NCI-H510A (cell line): ENCODE results near the gene ANXA2.

Experiments used
- DNase-seq: peaks from one replicate; lab custom pipeline; 2025; lab: John Stamatoyannopoulos, UW

Gene ANXA2

DNA sequence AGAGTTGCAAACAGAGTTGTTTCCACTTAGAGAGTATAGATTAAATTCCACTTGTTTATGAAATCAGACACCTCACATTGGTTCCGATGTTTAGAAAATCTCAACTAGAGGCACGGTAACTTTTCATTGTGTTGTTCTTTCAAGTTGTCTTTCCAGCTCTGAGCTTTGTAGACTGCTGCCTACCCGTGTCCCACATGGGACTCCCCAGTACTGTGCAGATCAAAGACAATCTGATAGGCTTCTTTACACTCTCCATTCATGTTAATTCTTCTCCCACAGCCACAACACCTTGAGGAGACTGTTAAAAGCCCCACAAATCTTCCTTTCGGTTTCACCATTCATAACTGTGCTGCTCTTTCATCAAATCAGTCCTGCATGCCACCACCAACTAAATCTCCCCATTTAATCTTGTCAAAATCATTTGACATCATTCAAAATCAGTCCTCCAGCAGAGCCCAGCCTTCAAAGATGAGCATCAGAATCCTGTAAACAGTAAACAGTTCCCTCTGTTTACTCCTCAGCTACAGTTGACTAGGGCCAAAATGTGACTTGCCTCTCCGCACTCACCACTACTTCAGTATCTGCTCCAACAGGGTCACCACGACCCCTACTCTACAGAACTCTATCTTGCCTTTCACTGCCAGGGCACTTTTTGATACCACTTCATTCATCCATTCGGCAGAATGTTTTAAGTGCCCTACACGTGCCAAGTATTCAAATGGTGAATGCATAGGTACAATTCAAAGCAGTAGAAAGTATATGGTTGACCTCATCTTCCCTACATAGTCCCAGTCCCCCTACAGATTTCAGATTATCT, 8.3 kb downstream of the ANXA2 start:
- DNase-seq: no peak

- no peak for DNase-seq
Observed at GRCh38 chr15:60387321-60387720, 10.5 kb downstream of the ANXA2 start.

- DNase-seq: no peak
Observed at GRCh38 chr15:60386615-60387014, 11.2 kb downstream of the ANXA2 start.

DNA sequence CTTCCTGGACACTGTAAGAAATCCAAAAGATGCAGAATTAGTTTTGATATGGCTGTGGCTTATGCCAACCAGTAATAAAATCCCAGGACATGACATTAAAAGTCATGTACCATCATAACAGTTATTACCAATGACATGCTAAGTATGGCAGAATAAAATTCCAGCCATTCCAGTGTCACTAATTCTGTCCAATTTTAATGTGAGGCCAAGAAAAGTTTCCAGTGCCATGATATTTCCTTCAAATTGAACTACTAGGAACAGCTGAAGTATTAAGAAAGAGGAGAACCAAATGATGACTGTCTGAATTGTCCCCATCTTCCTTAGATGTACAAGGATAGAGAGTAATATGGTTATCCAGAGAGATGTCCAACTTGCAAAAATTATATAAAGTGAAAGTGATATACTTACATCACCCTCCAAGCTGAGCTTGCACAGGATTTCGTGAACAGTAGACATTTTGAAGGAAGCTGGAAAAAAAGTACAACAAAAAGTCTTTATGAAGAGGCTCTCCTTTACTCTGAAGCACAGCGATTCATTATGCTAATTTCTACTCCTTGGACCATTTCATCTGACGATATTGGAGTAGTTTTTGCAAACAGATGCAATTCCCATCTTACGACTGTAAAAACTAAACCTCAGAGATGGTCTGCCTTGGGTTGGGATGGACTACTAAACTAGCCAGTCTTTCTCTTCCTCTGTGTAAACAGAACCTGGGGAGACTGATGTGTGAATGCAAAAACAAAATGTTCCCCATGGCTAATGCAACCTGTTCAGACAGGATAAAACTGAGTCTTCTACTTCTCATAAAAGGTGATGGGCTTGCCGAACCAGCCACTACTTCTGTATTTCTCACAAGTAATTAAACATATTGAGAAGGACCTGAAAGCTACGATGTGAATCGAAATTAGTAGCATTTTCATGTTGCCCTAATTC, 11.9 kb downstream of the ANXA2 start:
- no peak for DNase-seq

DNA sequence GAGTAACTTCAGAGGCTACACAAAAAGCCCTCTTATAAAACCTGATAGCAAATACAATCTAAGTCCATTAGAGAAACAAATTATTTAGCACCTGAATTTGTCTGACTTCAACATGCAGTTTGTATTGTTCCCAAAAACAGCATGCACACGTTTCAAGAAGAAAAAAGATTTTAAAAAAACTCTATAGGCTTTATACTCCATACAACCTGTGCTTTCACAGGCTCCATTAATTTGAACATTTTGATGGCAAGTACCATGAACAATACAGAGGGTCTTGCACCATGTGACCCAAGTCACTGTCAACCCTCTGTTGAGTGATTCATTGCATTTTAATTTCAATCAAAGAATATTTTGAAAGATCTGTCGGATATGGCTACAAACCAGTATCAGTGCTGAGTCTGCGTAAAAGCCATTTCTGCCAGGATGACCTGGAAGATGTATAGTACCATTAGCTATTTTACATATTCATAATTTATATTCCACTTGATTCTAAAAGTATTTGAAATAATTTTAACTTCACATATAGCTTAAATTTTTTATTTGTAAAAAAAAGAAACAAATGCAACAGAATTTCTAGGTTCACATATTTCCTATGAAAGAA, 13.2 kb downstream of the ANXA2 start:
- DNase-seq: no peak

GRCh38 chr15:60384053-60384452, 13.7 kb downstream of the ANXA2 start:
- DNase-seq: no peak

GRCh38 chr15:60382773-60383674, 14.8 kb downstream of the ANXA2 start:
- DNase-seq: no peak

GRCh38 chr15:60381148-60381788, 16.5 kb downstream of the ANXA2 start:
- no peak for DNase-seq

GRCh38 chr15:60379525-60380274, 18.1 kb downstream of the ANXA2 start:
- no peak for DNase-seq

GRCh38 chr15:60379185-60379524, 18.6 kb downstream of the ANXA2 start:
- no peak for DNase-seq

- peak; percentile 42 for DNase-seq
Observed at GRCh38 chr15:60376677-60377095, 21.1 kb downstream of the ANXA2 start.

GRCh38 chr15:60375306-60375705, 22.5 kb downstream of the ANXA2 start:
- no peak for DNase-seq

DNA sequence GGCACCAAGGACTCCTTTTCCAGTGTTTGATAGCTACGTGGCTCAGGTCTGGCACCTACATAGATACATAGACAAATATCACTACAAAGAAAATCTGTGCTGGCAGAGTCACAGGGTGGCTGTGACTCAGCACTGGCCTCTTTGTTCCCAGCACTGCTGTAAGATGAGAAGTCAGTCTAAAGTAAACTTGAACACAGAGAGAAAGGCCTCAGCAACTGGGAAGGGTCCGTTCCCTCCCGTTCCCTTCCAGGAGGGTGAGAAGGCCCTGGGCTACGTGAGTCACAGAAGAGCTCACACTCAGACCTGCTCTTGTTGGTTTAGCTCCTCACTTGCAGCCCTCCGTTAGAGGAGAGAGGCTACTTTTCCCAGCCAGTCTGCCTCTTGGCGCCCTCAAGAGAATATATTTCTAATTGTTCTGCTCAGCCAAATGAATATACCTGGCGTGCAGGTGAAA, 23.1 kb downstream of the ANXA2 start:
- peak; percentile 53 for DNase-seq

- DNase-seq: no peak
Observed at GRCh38 chr15:60374209-60374608, 23.6 kb downstream of the ANXA2 start.

- no peak for DNase-seq
Observed at GRCh38 chr15:60373745-60374144, 24.0 kb downstream of the ANXA2 start.

GRCh38 chr15:60373327-60373726, 24.5 kb downstream of the ANXA2 start:
- DNase-seq: no peak

- no peak for DNase-seq
Observed at GRCh38 chr15:60372756-60373155, 25.0 kb downstream of the ANXA2 start.

DNA sequence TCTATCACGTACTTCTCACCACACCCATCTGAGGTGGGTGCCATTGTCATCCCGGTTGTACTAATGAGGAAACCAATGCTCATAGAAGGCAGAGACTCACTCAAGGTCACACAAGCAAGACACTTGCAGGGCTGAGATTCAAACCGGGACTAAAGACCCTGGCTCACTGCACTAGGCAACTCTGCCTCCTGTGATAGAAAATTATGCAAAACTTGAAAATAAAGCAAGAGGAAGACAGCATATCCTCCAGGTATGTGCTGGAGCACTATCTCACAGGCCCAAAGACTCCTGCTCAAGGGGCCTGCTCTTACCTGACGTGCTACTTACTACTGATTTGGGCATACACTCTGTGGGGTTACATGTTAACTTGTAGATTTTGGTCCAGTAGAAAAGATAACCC, 25.6 kb downstream of the ANXA2 start:
- no peak for DNase-seq

- DNase-seq: no peak
Observed at GRCh38 chr15:60371175-60372051, 26.4 kb downstream of the ANXA2 start.

- DNase-seq: no peak
Observed at GRCh38 chr15:60370869-60371136, 27.0 kb downstream of the ANXA2 start.
